ENCODE data around the gene DUSP22. TPM values are rescaled to one million over a fixed set of nuclear protein-coding genes. Genes with fewer than 3 reads are reported as not detected.

DUSP22 gene
- total and polyA plus RNA-seq, 2 experiments from 2014 or later: 24.2 to 26.3 TPM

- H3K27ac ChIP-seq: no peak overlapping the region
- H3K79me2 ChIP-seq: no peaks in the 10 kb centered on the region
- WGBS (ENCODE audit: low lambda C conversion rate, missing lambda C conversion rate): 89% methylated on average over 27 of the region's 27 CpGs
Observed at GRCh38 chr6:347951-348859, 55.9 kb downstream of the DUSP22 start.

GRCh38 chr6:348860-349396 is 56.6 kb downstream of the DUSP22 start:
- no peak for DNase-seq (ENCODE audit: low spot score)
- Histone ChIP-seq H2AFZ (no peak overlapping the region), H3K4me3 (no peak overlapping the region), H4K20me1 (ENCODE audit: insufficient read depth, poor library complexity, severe bottlenecking) (no peaks in the 10 kb centered on the region), H3K79me2 (no peaks in the 10 kb centered on the region), H3K27me3 (no peaks in the 10 kb centered on the region), H3K27ac (no peak overlapping the region), H3K4me1 (ENCODE audit: insufficient read depth) (no peaks in the 10 kb centered on the region), H3K36me3 (replicated peaks; ENCODE audit: insufficient read depth, low read depth) (no peaks in the 10 kb centered on the region), H3K9me3 (ENCODE audit: low read depth) (no peaks in the 10 kb centered on the region), H3K4me2 (no peak overlapping the region), H3K9me2 (replicated peaks; ENCODE audit: insufficient read depth) (no peaks in the 10 kb centered on the region)
- TF ChIP-seq EZH2phosphoT487 (IDR thresholded peaks at IDR 0.05; ENCODE audit: low read depth, severe bottlenecking, unreplicated experiment) (no peak), EZH2 (IDR thresholded peaks at IDR 0.05; ENCODE audit: borderline replicate concordance) (no peak)
- 90% methylated on average over 21 of the region's 21 CpGs for WGBS (ENCODE audit: low lambda C conversion rate, missing lambda C conversion rate)

More at GRCh38 chr6:347951-348859, 55.9 kb downstream of the DUSP22 start:
- H3K27me3 ChIP-seq: no peaks in the 10 kb centered on the region
- no peaks in the 10 kb centered on the region for H3K9me2 ChIP-seq (replicated peaks; ENCODE audit: insufficient read depth)
- no peak for DNase-seq (ENCODE audit: low spot score)
- no peak overlapping the region for H2AFZ ChIP-seq
- H4K20me1 ChIP-seq (ENCODE audit: insufficient read depth, poor library complexity, severe bottlenecking): no peaks in the 10 kb centered on the region
- TF ChIP-seq EZH2 (IDR thresholded peaks at IDR 0.05; ENCODE audit: borderline replicate concordance): no peak
- no peak for TF ChIP-seq EZH2phosphoT487 (IDR thresholded peaks at IDR 0.05; ENCODE audit: low read depth, severe bottlenecking, unreplicated experiment)
- no peak for TF ChIP-seq CTCF (IDR thresholded peaks at IDR 0.05; ENCODE audit: poor library complexity)
- no peaks in the 10 kb centered on the region for H3K36me3 ChIP-seq (replicated peaks; ENCODE audit: insufficient read depth, low read depth)
- no peak overlapping the region for H3K4me2 ChIP-seq
- H3K4me1 ChIP-seq (ENCODE audit: insufficient read depth): no peaks in the 10 kb centered on the region
- no peak overlapping the region for H3K4me3 ChIP-seq
- no peaks in the 10 kb centered on the region for H3K9me3 ChIP-seq (ENCODE audit: low read depth)

GRCh38 chr6:349491-349921 is 57.2 kb downstream of the DUSP22 start:
- WGBS (ENCODE audit: low lambda C conversion rate, missing lambda C conversion rate): 75% methylated on average over 6 of the region's 6 CpGs
- TF ChIP-seq EZH2phosphoT487 (IDR thresholded peaks at IDR 0.05; ENCODE audit: low read depth, severe bottlenecking, unreplicated experiment): no peak
- no peak for TF ChIP-seq CTCF (IDR thresholded peaks at IDR 0.05; ENCODE audit: poor library complexity)
- TF ChIP-seq EZH2 (IDR thresholded peaks at IDR 0.05; ENCODE audit: borderline replicate concordance): no peak
- no peaks in the 10 kb centered on the region for H3K36me3 ChIP-seq (replicated peaks; ENCODE audit: insufficient read depth, low read depth)

GRCh38 chr6:350371-350770 is 58.1 kb downstream of the DUSP22 start:
- WGBS (ENCODE audit: low lambda C conversion rate, missing lambda C conversion rate): 91% methylated on average over 9 of the region's 9 CpGs
- no peaks in the 10 kb centered on the region for H3K79me2 ChIP-seq
- no peaks in the 10 kb centered on the region for H3K9me2 ChIP-seq (replicated peaks; ENCODE audit: insufficient read depth)
- H2AFZ ChIP-seq: no peak overlapping the region
- H3K4me2 ChIP-seq: no peak overlapping the region
- H4K20me1 ChIP-seq (ENCODE audit: insufficient read depth, poor library complexity, severe bottlenecking): no peaks in the 10 kb centered on the region
- no peak for DNase-seq (ENCODE audit: low spot score)
- no peaks in the 10 kb centered on the region for H3K4me1 ChIP-seq (ENCODE audit: insufficient read depth)
- TF ChIP-seq CTCF (IDR thresholded peaks at IDR 0.05; ENCODE audit: poor library complexity) (no peak), EZH2phosphoT487 (IDR thresholded peaks at IDR 0.05; ENCODE audit: low read depth, severe bottlenecking, unreplicated experiment) (no peak), EZH2 (IDR thresholded peaks at IDR 0.05; ENCODE audit: borderline replicate concordance) (no peak)
- H3K27ac ChIP-seq: no peak overlapping the region
- no peak overlapping the region for H3K4me3 ChIP-seq
- no peaks in the 10 kb centered on the region for H3K27me3 ChIP-seq
- no peaks in the 10 kb centered on the region for H3K9me3 ChIP-seq (ENCODE audit: low read depth)
- H3K36me3 ChIP-seq (replicated peaks; ENCODE audit: insufficient read depth, low read depth): no peaks in the 10 kb centered on the region

More at GRCh38 chr6:349491-349921, 57.2 kb downstream of the DUSP22 start:
- no peaks in the 10 kb centered on the region for H3K9me3 ChIP-seq (ENCODE audit: low read depth)
- H3K4me2 ChIP-seq: no peak overlapping the region
- DNase-seq (ENCODE audit: low spot score): no peak
- H4K20me1 ChIP-seq (ENCODE audit: insufficient read depth, poor library complexity, severe bottlenecking): no peaks in the 10 kb centered on the region
- no peaks in the 10 kb centered on the region for H3K9me2 ChIP-seq (replicated peaks; ENCODE audit: insufficient read depth)
- no peaks in the 10 kb centered on the region for H3K4me1 ChIP-seq (ENCODE audit: insufficient read depth)
- no peaks in the 10 kb centered on the region for H3K27me3 ChIP-seq
- no peak overlapping the region for H2AFZ ChIP-seq
- no peak overlapping the region for H3K4me3 ChIP-seq
- H3K79me2 ChIP-seq: no peaks in the 10 kb centered on the region
- no peak overlapping the region for H3K27ac ChIP-seq

Measured in hepatocyte (in vitro differentiated cells).